ENCODE data around the gene FILIP1. TPM values are rescaled to one million over a fixed set of nuclear protein-coding genes. Genes with fewer than 3 reads are reported as not detected.

The FILIP1 gene
- total RNA-seq, 1 experiment from 2014 or later: not detected

GRCh38 chr6:75458895-75459294 lies 34.7 kb downstream of the FILIP1 start:
- no peaks in the 10 kb centered on the region for H3K9me2 ChIP-seq (replicated peaks; ENCODE audit: low read length)
- no peak overlapping the region for H3K27ac ChIP-seq (ENCODE audit: low read length)
- no peaks in the 10 kb centered on the region for H4K20me1 ChIP-seq (ENCODE audit: low read length)
- intact Hi-C loops (cut with micrococcal nuclease): no loop called here
- TF ChIP-seq EZH2phosphoT487 (IDR thresholded peaks at IDR 0.05; ENCODE audit: borderline replicate concordance, low read length) (no peak), EZH2 (IDR thresholded peaks at IDR 0.05; ENCODE audit: low read length, unreplicated experiment) (no peak)
- TF ChIP-seq, protein P1, sequence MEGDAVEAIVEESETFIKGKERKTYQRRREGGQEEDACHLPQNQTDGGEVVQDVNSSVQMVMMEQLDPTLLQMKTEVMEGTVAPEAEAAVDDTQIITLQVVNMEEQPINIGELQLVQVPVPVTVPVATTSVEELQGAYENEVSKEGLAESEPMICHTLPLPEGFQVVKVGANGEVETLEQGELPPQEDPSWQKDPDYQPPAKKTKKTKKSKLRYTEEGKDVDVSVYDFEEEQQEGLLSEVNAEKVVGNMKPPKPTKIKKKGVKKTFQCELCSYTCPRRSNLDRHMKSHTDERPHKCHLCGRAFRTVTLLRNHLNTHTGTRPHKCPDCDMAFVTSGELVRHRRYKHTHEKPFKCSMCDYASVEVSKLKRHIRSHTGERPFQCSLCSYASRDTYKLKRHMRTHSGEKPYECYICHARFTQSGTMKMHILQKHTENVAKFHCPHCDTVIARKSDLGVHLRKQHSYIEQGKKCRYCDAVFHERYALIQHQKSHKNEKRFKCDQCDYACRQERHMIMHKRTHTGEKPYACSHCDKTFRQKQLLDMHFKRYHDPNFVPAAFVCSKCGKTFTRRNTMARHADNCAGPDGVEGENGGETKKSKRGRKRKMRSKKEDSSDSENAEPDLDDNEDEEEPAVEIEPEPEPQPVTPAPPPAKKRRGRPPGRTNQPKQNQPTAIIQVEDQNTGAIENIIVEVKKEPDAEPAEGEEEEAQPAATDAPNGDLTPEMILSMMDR (conservative IDR thresholded peaks at IDR 0.05; ENCODE audit: low read depth, low read length): no peak
- H3K36me3 ChIP-seq (ENCODE audit: low read depth, low read length): no peaks in the 10 kb centered on the region
- no peaks in the 10 kb centered on the region for H3K9me3 ChIP-seq (ENCODE audit: low read length)
- no peak overlapping the region for H2AFZ ChIP-seq (ENCODE audit: low read length)
- ATAC-seq: no peak
- no peak overlapping the region for H3K9ac ChIP-seq (ENCODE audit: low read length)
- no peaks in the 10 kb centered on the region for H3F3A ChIP-seq (ENCODE audit: low read length, unreplicated experiment)
- CTCF ChIA-PET: no interaction called here
- no peak overlapping the region for H3K4me2 ChIP-seq (ENCODE audit: low read length)
- no peaks in the 10 kb centered on the region for H3K27me3 ChIP-seq (ENCODE audit: low read length)
- BruUV-seq (replicated peaks): no TSS peak
- H3K4me3 ChIP-seq (ENCODE audit: low read length): no peak overlapping the region
- POLR2A ChIA-PET (ENCODE audit: unreplicated experiment): no interaction called here
- no peak for DNase-seq
- no peaks in the 10 kb centered on the region for H3K79me2 ChIP-seq (ENCODE audit: low read length)
- no peaks in the 10 kb centered on the region for H3K4me1 ChIP-seq (ENCODE audit: insufficient read depth, low read length)

DNA sequence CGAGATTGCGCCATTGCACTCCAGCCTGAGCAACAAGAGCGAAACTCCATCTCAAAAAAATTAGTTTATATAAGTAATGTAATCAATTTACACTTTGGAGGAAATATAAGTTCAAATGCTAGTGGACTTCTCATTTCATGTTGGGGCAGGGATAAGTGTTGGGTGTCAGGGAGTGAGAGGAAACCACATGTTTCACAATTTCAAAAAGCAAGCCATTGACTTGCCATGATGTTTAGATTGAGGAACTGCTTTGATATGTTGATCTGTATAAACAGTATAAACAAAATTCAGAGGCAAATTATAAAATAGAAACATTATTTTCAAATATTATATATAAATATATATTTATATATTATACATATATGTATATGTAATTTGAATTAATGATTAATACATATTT lies 42.7 kb downstream of the FILIP1 start:
- no peaks in the 10 kb centered on the region for H3K79me2 ChIP-seq (ENCODE audit: low read length)
- BruUV-seq (replicated peaks): no TSS peak
- CTCF ChIA-PET: no interaction called here
- peaks cover 3% of the 10 kb centered on the region; the same call in 1 of the 2 replicates for H3K4me1 ChIP-seq (ENCODE audit: insufficient read depth, low read length)
- no peaks in the 10 kb centered on the region for H3K9me3 ChIP-seq (ENCODE audit: low read length)
- no peak overlapping the region for H3K4me3 ChIP-seq (ENCODE audit: low read length)
- TF ChIP-seq EZH2phosphoT487 (IDR thresholded peaks at IDR 0.05; ENCODE audit: borderline replicate concordance, low read length): no peak
- TF ChIP-seq, protein P1 (conservative IDR thresholded peaks at IDR 0.05; ENCODE audit: low read depth, low read length): no peak
- TF ChIP-seq EZH2 (IDR thresholded peaks at IDR 0.05; ENCODE audit: low read length, unreplicated experiment): no peak
- H3K9ac ChIP-seq (ENCODE audit: low read length): no peak overlapping the region
- DNase-seq (no peak), ATAC-seq (no peak)
- no peaks in the 10 kb centered on the region for H3K27me3 ChIP-seq (ENCODE audit: low read length)
- intact Hi-C loops (cut with micrococcal nuclease): no loop called here
- H3K9me2 ChIP-seq (replicated peaks; ENCODE audit: low read length): no peaks in the 10 kb centered on the region
- H4K20me1 ChIP-seq (ENCODE audit: low read length): no peaks in the 10 kb centered on the region
- H3K4me2 ChIP-seq (ENCODE audit: low read length): no peak overlapping the region
- no peak overlapping the region for H2AFZ ChIP-seq (ENCODE audit: low read length)
- H3K27ac ChIP-seq (ENCODE audit: low read length): no peak overlapping the region
- POLR2A ChIA-PET (ENCODE audit: unreplicated experiment): no interaction called here
- no peaks in the 10 kb centered on the region for H3F3A ChIP-seq (ENCODE audit: low read length, unreplicated experiment)
- H3K36me3 ChIP-seq (ENCODE audit: low read depth, low read length): no peaks in the 10 kb centered on the region

DNA sequence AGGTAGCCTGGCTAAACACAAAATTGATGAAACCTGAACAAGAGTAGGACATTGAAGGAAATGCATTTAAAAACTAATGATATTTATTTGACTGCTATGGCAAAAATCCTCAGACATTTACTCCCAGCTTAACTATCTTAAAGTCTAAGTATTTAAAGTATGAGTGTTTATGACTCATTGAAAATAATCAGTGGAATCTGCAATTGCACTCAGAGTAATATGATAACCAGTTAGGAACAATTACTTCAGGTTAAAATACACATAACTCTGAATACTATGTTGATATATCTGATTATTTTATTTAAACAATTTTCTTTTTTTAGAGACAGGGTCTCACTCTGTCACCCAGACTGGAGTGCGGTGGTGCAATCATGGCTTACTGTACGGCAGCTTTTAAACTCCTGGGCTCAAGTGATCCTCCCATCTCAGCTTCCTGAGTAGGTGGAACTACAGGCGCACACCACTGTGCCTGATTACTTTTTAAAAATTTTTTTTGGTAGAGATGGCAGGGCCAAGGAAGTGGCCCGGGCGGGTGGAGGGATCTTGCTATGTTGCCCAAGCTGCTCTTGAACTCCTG lies 43.9 kb downstream of the FILIP1 start:
- DNase-seq (peak; percentile 65), ATAC-seq (peak; percentile 83)
- Histone ChIP-seq H3K4me2 (ENCODE audit: low read length) (no peak overlapping the region), H3K36me3 (ENCODE audit: low read depth, low read length) (no peaks in the 10 kb centered on the region), H3F3A (ENCODE audit: low read length, unreplicated experiment) (no peaks in the 10 kb centered on the region), H2AFZ (ENCODE audit: low read length) (no peak overlapping the region), H3K27ac (ENCODE audit: low read length) (no peak overlapping the region), H3K27me3 (ENCODE audit: low read length) (no peaks in the 10 kb centered on the region), H3K79me2 (ENCODE audit: low read length) (no peaks in the 10 kb centered on the region), H3K4me1 (ENCODE audit: insufficient read depth, low read length) (peaks cover 3% of the 10 kb centered on the region; the same call in 1 of the 2 replicates), H3K9ac (ENCODE audit: low read length) (no peak overlapping the region), H3K9me2 (replicated peaks; ENCODE audit: low read length) (no peaks in the 10 kb centered on the region), H3K9me3 (ENCODE audit: low read length) (no peaks in the 10 kb centered on the region), H4K20me1 (ENCODE audit: low read length) (no peaks in the 10 kb centered on the region), H3K4me3 (ENCODE audit: low read length) (no peak overlapping the region)
- ChIA-PET CTCF (no interaction called here), POLR2A (ENCODE audit: unreplicated experiment) (no interaction called here)
- no TSS peak for BruUV-seq (replicated peaks)
- TF ChIP-seq EZH2phosphoT487 (IDR thresholded peaks at IDR 0.05; ENCODE audit: borderline replicate concordance, low read length) (no peak), EZH2 (IDR thresholded peaks at IDR 0.05; ENCODE audit: low read length, unreplicated experiment) (no peak)
- TF ChIP-seq, protein P1 (conservative IDR thresholded peaks at IDR 0.05; ENCODE audit: low read depth, low read length): no peak
- intact Hi-C loops (cut with micrococcal nuclease): no loop called here
